Measurements from ENCODE around the gene USF2. TPM values are rescaled to one million over a fixed set of nuclear protein-coding genes. Genes with fewer than 3 reads are reported as not detected.
"Not testable (repeated sequence)": the region's sequence is repeated elsewhere in the genome, so short reads cannot be mapped to it uniquely, and the experiment has no call there.

The USF2 gene
- 100 to 1,000 TPM; 130 to 147 TPM for total RNA-seq
- long read RNA-seq, transcript USF2-201 (10 exons, 1,634 nt), result major isoform, 5 of 35 reads
- long read RNA-seq, partial matches to known transcripts, result 27 of 35 reads
- long read RNA-seq, other reads (novel, unspliced or antisense), result 0 of 35 reads

GRCh38 chr19:35268536-35269437 lies at the start of gene USF2:
Gene USF2 (plus strand): TSS chr19:35268962. CDS start chr19:35269102, 140 bp downstream.
- intact Hi-C loops (cut with DNase I), result loop anchor here in 1 of 2 donors (5.0 kb wide), 1 partner anchor 126 kb away; the partner anchor contains the start of gene FXYD7
- ATAC-seq (peak in 1 of 2 donors; percentile 19), DNase-seq (peak; percentile 85)

- ATAC-seq, result no peak
- intact Hi-C loops (cut with DNase I), result no loop called here
- DNase-seq, result no peak
Measured at GRCh38 chr19:35219008-35219407, 49.8 kb upstream of the USF2 start.

- DNase-seq (no peak), ATAC-seq (no peak)
- intact Hi-C loops (cut with DNase I), result no loop called here
Measured at GRCh38 chr19:35220315-35220921, 48.3 kb upstream of the USF2 start.

GRCh38 chr19:35220973-35221590 lies 47.7 kb upstream of the USF2 start:
- DNase-seq; intact Hi-C loops (cut with DNase I); ATAC-seq: not testable (repeated sequence)

- ATAC-seq, result no peak
- intact Hi-C loops (cut with DNase I), result no loop called here
- DNase-seq, result no peak
Measured at GRCh38 chr19:35222373-35223015, 46.3 kb upstream of the USF2 start.

GRCh38 chr19:35223084-35223790 lies 45.5 kb upstream of the USF2 start:
- no peak for DNase-seq
- ATAC-seq, result no peak
- intact Hi-C loops (cut with DNase I), result no loop called here

GRCh38 chr19:35223862-35224505 lies 44.8 kb upstream of the USF2 start:
- DNase-seq (no peak), ATAC-seq (peak in 1 of 2 donors; percentile 11)
- intact Hi-C loops (cut with DNase I), result no loop called here

- intact Hi-C loops (cut with DNase I), result no loop called here
- DNase-seq (no peak), ATAC-seq (peak; percentile 34 to 52)
Measured at GRCh38 chr19:35224681-35225571, 43.8 kb upstream of the USF2 start.

- intact Hi-C loops (cut with DNase I), result no loop called here
- DNase-seq (no peak), ATAC-seq (no peak)
Measured at GRCh38 chr19:35225951-35226350, 42.8 kb upstream of the USF2 start.

- ATAC-seq (no peak), DNase-seq (no peak)
- intact Hi-C loops (cut with DNase I), result no loop called here
Measured at GRCh38 chr19:35226748-35227147, 42.0 kb upstream of the USF2 start.

GRCh38 chr19:35228177-35228930 lies 40.4 kb upstream of the USF2 start, which contains the start of gene FAM187B:
Gene FAM187B (minus strand): TSS chr19:35228739. CDS start chr19:35228680, 59 bp downstream.
- no peak for ATAC-seq
- intact Hi-C loops (cut with DNase I), result no loop called here
- DNase-seq, result no peak

GRCh38 chr19:35229601-35230000 lies 39.2 kb upstream of the USF2 start:
- no peak for DNase-seq
- intact Hi-C loops (cut with DNase I), result no loop called here
- ATAC-seq, result no peak

- ATAC-seq (no peak), DNase-seq (no peak)
- intact Hi-C loops (cut with DNase I), result no loop called here
Measured at GRCh38 chr19:35231956-35232645, 36.7 kb upstream of the USF2 start.

- no peak for ATAC-seq
- intact Hi-C loops (cut with DNase I), result no loop called here
Measured at GRCh38 chr19:35232912-35233311, 35.9 kb upstream of the USF2 start.

GRCh38 chr19:35236638-35237400 lies 31.9 kb upstream of the USF2 start:
- no peak for ATAC-seq
- no peak for DNase-seq
- intact Hi-C loops (cut with DNase I), result no loop called here

More at GRCh38 chr19:35232912-35233311, 35.9 kb upstream of the USF2 start:
- no peak for DNase-seq

Data from left cardiac atrium (tissue), 4 donors.